K562 (cell line): Measurements from ENCODE around the gene MEGF9. TPM values are rescaled to one million over a fixed set of nuclear protein-coding genes. Genes with fewer than 3 reads are reported as not detected.

Experiments used
- BRF1 ChIP-seq: IDR thresholded peaks from 3 replicates; pipeline ENCODE4 v1.6.1; 2011; ENCODE audit warnings: borderline replicate concordance, mild to moderate bottlenecking; ENCODE audit not compliant: insufficient read length; ENCODE audit errors: extremely low read depth
- CEBPB ChIP-seq: fragments of 450-650 bp; IDR thresholded peaks from 2 replicates; pipeline ENCODE4 v1.6.1; 2016; ENCODE audit warnings: missing genetic modification characterization, missing compliant biosample characterization
- CREB3L1 ChIP-seq: fragments of 450-650 bp; IDR thresholded peaks from 2 replicates; pipeline ENCODE4 v1.6.1; 2014; ENCODE audit warnings: low read depth, mild to moderate bottlenecking, moderate library complexity, borderline replicate concordance
- DACH1 ChIP-seq: fragments of 450-650 bp; IDR thresholded peaks from 2 replicates; pipeline ENCODE4 v1.6.1; 2018; ENCODE audit not compliant: partially characterized antibody
- GTF2A2 ChIP-seq: IDR thresholded peaks from 2 replicates; pipeline ENCODE4 v1.6.1; 2016; ENCODE audit warnings: mild to moderate bottlenecking, missing genetic modification characterization, missing compliant biosample characterization
- HSF4 ChIP-seq: fragments of 250-450 bp; sonication (Bioruptor Pico); IDR thresholded peaks from 2 replicates; pipeline ENCODE4 v2.1.2; 2022; ENCODE audit warnings: mild to moderate bottlenecking, moderate library complexity, borderline replicate concordance
- NR1H2 ChIP-seq: sonication (generic); formaldehyde crosslinking; IDR thresholded peaks from 2 replicates; pipeline ENCODE4 v1.4.0; 2020; ENCODE audit warnings: mild to moderate bottlenecking, missing genetic modification reagents
- POLR2AphosphoS2 ChIP-seq: IDR thresholded peaks from 2 replicates; pipeline ENCODE4 v1.6.1; 2012; ENCODE audit warnings: low read length, improper control_type of control experiment
- SRF ChIP-seq, 2 experiments: fragments of 250-450, 450-650 bp in 1 of 2; sonication (Bioruptor Pico) in 1 of 2; sonication (generic) in 1 of 2; formaldehyde crosslinking; IDR thresholded peaks; 2 replicates each; pipeline versions ENCODE4 v1.5.0 to v1.5.1; 2020 to 2022; ENCODE audit warnings: mild to moderate bottlenecking in 1 of 2, missing genetic modification reagents in 1 of 2
- THAP7 ChIP-seq: fragments of 250-450 bp; sonication (Bioruptor Pico); IDR thresholded peaks from 2 replicates; pipeline ENCODE4 v1.5.0; 2021
- TRIM24 ChIP-seq, 2 experiments: fragments of 450-650 bp; IDR thresholded peaks; 2 replicates each; pipeline ENCODE4 v1.6.1; 2016
- ZNF232 ChIP-seq: sonication (generic); formaldehyde crosslinking; IDR thresholded peaks from 2 replicates; pipeline ENCODE4 v1.8.0; 2022; ENCODE audit warnings: mild to moderate bottlenecking, missing genetic modification reagents
- ZNF280B ChIP-seq: fragments of 250-450 bp; sonication (Bioruptor Pico); IDR thresholded peaks from 2 replicates; pipeline ENCODE4 v1.5.1; 2021; ENCODE audit warnings: mild to moderate bottlenecking
- ZNF561 ChIP-seq: fragments of 450-650 bp; formaldehyde crosslinking; conservative IDR thresholded peaks from 2 replicates; pipeline ENCODE4 v1.4.0; 2020; ENCODE audit warnings: mild to moderate bottlenecking, moderate library complexity
- ZNF707 ChIP-seq: fragments of 250-450 bp; sonication (Bioruptor Pico); conservative IDR thresholded peaks from 2 replicates; pipeline ENCODE4 v1.8.0; 2022; ENCODE audit warnings: inconsistent platforms, mild to moderate bottlenecking, moderate library complexity
- ZNF79 ChIP-seq: fragments of 250-450 bp; sonication (Bioruptor Pico); IDR thresholded peaks from 2 replicates; pipeline ENCODE4 v1.4.0; 2020; ENCODE audit warnings: low read depth, mild to moderate bottlenecking, moderate library complexity
- polyA plus RNA-seq, 8 experiments: library from polyadenylated mRNA; depleted of rRNA in 4 of 8; stranded (reverse) in 5 of 8; unstranded in 3 of 8; fragments of >200 nt; fragmentation: Nextera tagmentation in 2 of 8; fragmentation: Illumina TruSeq in 1 of 8; extraction: Ambion mirVana in 2 of 8; extraction: Trizol in 1 of 8; gene quantifications; 2 replicates each; pipeline versions ENCODE4 v1.2.1 to v1.2.3, GENCODE V29; 2011 to 2014; ENCODE audit warnings: inconsistent platforms in 1 of 8, missing spikeins in 1 of 8
- total RNA-seq, 7 experiments: library from RNA; depleted of rRNA in 6 of 7; stranded (reverse); fragments of >200 nt in 6 of 7; fragmentation: Illumina TruSeq in 2 of 7; extraction: Trizol in 2 of 7; gene quantifications; 2 replicates each; pipeline versions ENCODE4 v1.2.1 to v1.2.3, GENCODE V29; 2011 to 2021; ENCODE audit warnings: low replicate concordance in 1 of 7
- TF ChIP-seq, protein P1 (sequence below): IDR thresholded peaks from 2 replicates; pipeline ENCODE4 v1.6.1; 2011; ENCODE audit warnings: borderline replicate concordance, low read depth, mild to moderate bottlenecking, moderate library complexity, low read length; ENCODE audit not compliant: insufficient read depth, poor library complexity, severe bottlenecking
- TF ChIP-seq, protein P2 (sequence below), 2 experiments: fragments of 150-350 bp in 1 of 2; IDR thresholded peaks; 2 replicates each; pipeline ENCODE4 v1.6.1; 2012 to 2016; ENCODE audit warnings: low read depth in 2 of 2, low read length in 2 of 2, mild to moderate bottlenecking in 1 of 2, moderate library complexity in 1 of 2

Gene MEGF9
- total and polyA plus RNA-seq, 9 of the 15 experiments (the other 6 are each of a cell fraction or from before 2014, with no cell fraction given): 2.1 to 6.2 (median 3.8) TPM

DNA sequence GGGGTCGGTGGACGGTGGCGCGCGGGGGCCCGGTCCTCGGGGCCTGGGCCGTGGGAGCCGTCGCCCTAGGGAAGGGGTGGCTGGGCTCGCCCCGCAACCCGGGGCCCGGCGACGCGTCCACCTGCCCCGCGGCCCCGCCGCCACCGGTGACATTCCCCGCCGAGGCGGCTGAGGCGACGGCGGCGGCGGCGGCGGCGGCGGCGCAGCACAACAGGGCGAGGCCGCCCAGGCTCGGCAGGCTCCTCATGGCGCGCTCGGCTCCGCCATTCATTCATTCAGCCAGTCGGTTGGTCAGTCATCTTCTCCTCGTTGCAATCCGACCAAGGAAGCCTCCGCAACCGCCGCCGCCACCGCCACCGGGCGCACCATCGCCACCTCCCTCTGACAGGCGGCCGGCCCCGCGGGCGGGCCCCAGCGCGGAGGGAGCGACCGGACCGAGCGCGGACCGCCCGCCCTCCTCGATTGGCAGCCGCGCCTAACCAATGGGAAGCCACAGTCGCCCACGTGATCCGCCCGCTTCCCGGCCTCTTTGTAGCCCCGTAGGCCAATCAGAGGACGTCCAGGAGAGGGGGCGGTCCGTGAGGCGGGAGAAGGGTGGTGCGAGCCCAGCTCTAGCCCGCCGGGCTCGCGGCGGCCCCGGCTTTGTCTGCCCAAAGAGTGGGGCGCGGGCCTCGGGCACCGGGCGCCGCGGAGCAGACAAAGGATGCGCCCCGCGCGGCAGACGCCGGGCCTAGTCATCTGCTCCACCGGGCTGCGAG is at the start of gene MEGF9 (continued):
- TF ChIP-seq, protein P1, sequence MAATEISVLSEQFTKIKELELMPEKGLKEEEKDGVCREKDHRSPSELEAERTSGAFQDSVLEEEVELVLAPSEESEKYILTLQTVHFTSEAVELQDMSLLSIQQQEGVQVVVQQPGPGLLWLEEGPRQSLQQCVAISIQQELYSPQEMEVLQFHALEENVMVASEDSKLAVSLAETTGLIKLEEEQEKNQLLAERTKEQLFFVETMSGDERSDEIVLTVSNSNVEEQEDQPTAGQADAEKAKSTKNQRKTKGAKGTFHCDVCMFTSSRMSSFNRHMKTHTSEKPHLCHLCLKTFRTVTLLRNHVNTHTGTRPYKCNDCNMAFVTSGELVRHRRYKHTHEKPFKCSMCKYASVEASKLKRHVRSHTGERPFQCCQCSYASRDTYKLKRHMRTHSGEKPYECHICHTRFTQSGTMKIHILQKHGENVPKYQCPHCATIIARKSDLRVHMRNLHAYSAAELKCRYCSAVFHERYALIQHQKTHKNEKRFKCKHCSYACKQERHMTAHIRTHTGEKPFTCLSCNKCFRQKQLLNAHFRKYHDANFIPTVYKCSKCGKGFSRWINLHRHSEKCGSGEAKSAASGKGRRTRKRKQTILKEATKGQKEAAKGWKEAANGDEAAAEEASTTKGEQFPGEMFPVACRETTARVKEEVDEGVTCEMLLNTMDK: no peak
- TF ChIP-seq, protein P2, sequence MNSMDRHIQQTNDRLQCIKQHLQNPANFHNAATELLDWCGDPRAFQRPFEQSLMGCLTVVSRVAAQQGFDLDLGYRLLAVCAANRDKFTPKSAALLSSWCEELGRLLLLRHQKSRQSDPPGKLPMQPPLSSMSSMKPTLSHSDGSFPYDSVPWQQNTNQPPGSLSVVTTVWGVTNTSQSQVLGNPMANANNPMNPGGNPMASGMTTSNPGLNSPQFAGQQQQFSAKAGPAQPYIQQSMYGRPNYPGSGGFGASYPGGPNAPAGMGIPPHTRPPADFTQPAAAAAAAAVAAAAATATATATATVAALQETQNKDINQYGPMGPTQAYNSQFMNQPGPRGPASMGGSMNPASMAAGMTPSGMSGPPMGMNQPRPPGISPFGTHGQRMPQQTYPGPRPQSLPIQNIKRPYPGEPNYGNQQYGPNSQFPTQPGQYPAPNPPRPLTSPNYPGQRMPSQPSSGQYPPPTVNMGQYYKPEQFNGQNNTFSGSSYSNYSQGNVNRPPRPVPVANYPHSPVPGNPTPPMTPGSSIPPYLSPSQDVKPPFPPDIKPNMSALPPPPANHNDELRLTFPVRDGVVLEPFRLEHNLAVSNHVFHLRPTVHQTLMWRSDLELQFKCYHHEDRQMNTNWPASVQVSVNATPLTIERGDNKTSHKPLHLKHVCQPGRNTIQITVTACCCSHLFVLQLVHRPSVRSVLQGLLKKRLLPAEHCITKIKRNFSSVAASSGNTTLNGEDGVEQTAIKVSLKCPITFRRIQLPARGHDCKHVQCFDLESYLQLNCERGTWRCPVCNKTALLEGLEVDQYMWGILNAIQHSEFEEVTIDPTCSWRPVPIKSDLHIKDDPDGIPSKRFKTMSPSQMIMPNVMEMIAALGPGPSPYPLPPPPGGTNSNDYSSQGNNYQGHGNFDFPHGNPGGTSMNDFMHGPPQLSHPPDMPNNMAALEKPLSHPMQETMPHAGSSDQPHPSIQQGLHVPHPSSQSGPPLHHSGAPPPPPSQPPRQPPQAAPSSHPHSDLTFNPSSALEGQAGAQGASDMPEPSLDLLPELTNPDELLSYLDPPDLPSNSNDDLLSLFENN (IDR thresholded peaks at IDR 0.05; ENCODE audit: low read depth in 2 of 2, low read length in 2 of 2): no peak
- peak; percentile 58; the same call in 1 of the 2 replicates for TF ChIP-seq CREB3L1
- TF ChIP-seq POLR2AphosphoS2: no peak
- TF ChIP-seq HSF4 (CRISPR knock-in tag): no peak
- no peak for TF ChIP-seq NR1H2 (CRISPR knock-in tag)
- TF ChIP-seq ZNF232 (CRISPR knock-in tag): no peak
- TF ChIP-seq ZNF280B (CRISPR knock-in tag): no peak
- TF ChIP-seq ZNF561: no peak
- no peak for TF ChIP-seq GTF2A2 (tag)
- no peak for TF ChIP-seq ZNF707 (CRISPR knock-in tag)
- TF ChIP-seq DACH1: no peak
- no peak for TF ChIP-seq BRF1
- TF ChIP-seq SRF (CRISPR knock-in tag; IDR thresholded peaks at IDR 0.05): no peak; a peak in 1 of 4 replicates
- TF ChIP-seq THAP7: no peak
- TF ChIP-seq TRIM24 (IDR thresholded peaks at IDR 0.05): no peak
- TF ChIP-seq CEBPB (tag): no peak
- TF ChIP-seq ZNF79 (CRISPR knock-in tag): no peak
